PC-9 (cell line): ENCODE measurements around the gene SPATA17.

ENCODE experiments used
- EZH2 ChIP-seq: fragments of 200-600 bp; sonication (generic); IDR thresholded peaks from 2 replicates; pipeline ENCODE4 v1.8.0; 2017; ENCODE audit warnings: antibody characterized with exemption, low read depth
- TF ChIP-seq, protein P1 (sequence below): fragments of 200-600 bp; sonication (generic); conservative IDR thresholded peaks from 2 replicates; pipeline ENCODE4 v1.6.1; 2017; ENCODE audit warnings: mixed run types, antibody characterized with exemption, mild to moderate bottlenecking, moderate library complexity

DNA sequence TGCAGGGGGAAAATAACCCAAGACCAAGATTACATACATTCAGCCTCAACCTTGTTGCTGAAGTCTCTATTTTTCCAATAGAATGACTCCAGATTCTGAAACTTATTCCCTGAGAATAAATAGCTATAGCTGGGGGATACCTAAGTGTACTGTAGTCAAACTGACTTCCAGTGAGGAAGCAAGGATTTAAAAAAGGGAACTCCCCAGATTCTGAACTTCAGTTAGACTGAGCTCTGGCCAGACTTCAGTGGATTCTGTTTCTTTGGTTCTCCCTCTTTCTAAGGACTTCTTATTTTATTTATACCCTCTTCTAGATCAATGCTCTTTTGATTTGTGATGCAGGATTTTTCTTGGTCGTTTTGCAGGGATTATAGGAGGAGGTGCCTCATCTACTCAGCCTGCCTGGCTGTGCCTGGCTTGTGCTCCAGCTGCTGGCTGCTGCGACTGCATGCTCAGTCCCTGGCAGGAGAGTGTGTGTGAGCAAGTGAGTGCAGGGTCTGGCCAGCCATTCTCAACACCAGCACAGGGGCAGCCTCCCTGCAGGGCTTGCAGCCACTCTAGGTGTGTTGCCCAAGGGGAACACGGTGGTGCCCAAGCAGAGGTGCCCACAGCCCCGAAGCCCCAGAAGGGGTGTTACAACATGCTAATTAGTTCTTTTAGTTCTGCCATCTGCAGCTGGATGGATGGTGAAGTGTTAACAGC is 43.0 kb downstream of the SPATA17 start:
- TF ChIP-seq EZH2, result no peak
- TF ChIP-seq, protein P1, sequence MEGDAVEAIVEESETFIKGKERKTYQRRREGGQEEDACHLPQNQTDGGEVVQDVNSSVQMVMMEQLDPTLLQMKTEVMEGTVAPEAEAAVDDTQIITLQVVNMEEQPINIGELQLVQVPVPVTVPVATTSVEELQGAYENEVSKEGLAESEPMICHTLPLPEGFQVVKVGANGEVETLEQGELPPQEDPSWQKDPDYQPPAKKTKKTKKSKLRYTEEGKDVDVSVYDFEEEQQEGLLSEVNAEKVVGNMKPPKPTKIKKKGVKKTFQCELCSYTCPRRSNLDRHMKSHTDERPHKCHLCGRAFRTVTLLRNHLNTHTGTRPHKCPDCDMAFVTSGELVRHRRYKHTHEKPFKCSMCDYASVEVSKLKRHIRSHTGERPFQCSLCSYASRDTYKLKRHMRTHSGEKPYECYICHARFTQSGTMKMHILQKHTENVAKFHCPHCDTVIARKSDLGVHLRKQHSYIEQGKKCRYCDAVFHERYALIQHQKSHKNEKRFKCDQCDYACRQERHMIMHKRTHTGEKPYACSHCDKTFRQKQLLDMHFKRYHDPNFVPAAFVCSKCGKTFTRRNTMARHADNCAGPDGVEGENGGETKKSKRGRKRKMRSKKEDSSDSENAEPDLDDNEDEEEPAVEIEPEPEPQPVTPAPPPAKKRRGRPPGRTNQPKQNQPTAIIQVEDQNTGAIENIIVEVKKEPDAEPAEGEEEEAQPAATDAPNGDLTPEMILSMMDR, result no peak
